GM12874 (cell line): Measurements from ENCODE around the gene GCLC.

ENCODE experiments used
- TF ChIP-seq, protein P1 (sequence below): IDR thresholded peaks from 2 replicates; pipeline ENCODE4 v1.5.1; 2011; ENCODE audit warnings: low read depth, mild to moderate bottlenecking, control low read depth, low read length, moderate library complexity; ENCODE audit not compliant: insufficient read depth

GCLC gene

GRCh38 chr6:53547811-53548496 lies 3.1 kb upstream of the GCLC start:
- TF ChIP-seq, protein P1, sequence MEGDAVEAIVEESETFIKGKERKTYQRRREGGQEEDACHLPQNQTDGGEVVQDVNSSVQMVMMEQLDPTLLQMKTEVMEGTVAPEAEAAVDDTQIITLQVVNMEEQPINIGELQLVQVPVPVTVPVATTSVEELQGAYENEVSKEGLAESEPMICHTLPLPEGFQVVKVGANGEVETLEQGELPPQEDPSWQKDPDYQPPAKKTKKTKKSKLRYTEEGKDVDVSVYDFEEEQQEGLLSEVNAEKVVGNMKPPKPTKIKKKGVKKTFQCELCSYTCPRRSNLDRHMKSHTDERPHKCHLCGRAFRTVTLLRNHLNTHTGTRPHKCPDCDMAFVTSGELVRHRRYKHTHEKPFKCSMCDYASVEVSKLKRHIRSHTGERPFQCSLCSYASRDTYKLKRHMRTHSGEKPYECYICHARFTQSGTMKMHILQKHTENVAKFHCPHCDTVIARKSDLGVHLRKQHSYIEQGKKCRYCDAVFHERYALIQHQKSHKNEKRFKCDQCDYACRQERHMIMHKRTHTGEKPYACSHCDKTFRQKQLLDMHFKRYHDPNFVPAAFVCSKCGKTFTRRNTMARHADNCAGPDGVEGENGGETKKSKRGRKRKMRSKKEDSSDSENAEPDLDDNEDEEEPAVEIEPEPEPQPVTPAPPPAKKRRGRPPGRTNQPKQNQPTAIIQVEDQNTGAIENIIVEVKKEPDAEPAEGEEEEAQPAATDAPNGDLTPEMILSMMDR = no peak

DNA sequence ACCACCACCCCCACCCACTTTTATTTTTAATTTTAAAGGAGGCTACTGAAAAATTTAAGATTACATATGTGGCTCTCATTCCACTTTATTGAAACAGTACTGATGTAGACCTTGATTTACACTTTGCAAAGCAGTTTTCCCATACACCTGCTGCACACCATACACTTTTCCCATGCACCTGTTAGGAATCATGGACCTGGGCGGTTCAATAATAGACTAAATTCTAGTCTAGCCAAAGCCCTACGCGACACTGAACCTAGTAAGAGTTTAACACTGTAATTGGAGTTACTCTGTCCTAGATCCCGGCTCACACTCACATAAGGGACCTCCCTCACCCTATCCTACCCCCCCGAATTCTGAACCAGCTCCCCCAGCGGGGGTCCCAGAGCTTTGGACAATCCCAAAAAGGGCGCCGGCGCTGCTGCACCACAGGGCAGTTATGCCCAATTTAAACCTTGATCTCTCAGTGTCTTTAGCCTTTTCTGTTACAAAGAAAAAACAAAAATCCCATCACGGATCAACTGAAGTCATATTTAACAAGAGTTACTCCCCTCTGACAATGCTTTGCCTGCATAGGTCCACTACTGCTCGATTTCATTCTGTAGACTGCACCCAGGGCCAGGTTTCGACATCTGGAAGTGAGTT lies 2.4 kb upstream of the GCLC start:
- TF ChIP-seq, protein P1 = no peak

DNA sequence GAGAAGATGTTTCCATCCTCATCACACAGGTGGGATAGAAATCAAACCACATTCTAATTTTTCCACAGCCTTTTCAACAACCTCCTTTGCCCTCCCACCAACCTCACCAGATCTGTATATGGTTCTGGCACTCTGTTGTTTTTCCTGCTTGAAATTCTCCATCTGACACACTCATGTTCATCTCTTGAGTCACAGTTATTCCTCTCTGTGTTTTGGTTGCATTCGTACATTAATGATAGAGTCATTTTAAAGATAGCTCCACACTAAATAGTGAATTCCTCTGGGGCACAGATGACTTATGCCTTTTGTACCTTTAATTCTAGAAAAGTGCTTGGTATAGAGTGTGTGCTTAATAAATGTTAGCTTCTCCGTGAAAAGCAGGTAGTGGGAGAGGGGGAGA lies 1.4 kb upstream of the GCLC start:
- TF ChIP-seq, protein P1 = no peak

DNA sequence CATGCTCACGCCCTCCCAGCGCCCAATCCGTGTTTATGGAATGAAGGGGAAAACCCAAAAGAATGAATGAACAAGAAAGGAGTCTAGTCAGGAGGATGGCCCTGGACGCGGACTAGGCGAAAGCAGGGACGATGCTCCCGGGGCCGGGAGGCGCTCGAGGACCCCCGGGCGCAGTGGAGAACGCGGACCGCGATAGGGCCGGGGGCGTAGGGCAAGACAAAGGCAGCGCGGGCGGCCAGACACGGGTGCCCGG lies 758 bp downstream of the GCLC start:
- TF ChIP-seq, protein P1 = no peak

DNA sequence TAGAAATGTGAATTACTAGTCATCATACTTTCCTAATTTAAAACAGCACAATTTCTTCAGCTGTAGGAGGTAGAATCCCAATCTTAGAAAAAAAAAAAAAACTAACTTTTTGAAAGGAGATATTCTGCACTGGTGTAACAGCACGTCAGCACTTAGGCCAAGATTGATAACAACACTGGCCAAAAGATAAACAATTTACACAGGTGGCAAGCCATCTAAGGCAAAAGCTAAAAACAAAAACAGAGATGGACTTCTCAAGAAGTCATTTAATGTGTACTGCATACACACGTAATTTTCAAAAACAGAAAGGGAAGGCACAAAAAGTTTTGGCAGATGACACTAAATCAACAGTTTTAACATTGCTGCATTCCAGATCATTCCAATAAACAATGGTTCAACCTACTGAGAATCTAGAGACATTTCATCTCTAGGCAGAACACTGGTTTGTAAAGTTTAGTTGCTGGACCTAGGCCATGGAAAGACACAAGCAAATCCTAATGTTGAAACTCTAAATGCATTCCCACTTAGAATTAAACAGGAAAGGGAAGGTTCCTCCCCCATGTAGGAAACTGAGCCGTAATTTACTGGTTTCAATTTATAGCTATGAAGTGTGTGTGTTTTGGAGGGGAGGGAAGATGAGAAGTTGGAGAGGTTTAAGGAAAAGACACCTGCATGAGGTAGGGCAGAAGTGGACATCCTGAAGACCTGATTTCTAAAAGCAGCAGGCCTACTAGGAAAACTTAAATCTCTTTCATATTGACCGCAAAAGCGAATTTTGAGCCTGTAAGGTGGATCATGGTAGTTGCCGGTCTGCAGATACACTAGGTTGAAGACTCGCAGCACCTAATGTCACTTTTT lies 1.3 kb downstream of the GCLC start:
- TF ChIP-seq, protein P1 = no peak

DNA sequence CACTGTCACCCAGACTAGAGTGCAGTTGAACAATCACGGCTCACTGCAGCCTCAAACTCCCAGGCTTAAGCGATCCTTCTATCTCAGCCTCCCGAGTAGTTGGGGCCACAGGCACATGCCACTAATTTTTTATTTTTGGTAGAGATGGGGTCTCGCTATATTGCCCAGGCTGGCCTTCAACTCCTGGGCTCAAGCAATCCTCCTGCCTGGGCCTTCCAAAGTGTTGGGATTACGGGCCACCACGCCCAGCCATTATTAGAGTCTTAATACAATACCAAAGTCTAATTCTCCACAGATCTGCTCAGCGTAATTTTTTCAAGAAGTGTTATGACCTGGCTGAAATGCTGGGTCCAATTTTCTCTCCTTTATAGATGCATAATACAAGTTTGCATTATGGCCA lies 3.0 kb downstream of the GCLC start:
- TF ChIP-seq, protein P1 = no peak

DNA sequence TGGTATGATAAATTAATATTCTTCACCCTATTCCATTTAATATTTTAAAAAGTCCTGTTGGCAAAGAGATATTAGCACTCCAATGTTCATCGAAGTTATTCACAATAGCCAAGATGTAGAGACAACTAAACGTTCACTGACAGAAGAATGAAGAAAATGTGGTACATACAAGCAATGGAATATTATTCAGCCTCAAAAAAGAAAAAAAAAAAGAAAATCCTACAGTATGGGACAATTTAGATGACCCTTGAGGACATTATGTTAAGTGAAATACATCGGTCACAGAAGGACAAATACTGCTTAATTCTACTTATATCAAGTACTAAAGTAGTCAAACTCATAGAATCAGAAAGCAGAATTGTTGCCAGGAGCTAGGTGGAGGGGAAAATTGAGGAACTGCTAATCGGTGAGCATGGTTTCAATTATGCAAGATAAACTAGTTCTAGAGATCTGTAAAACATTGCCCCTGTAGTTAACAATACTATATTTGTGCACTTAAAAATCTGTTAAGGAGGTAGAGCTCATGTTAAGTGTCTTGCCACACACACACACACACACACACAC lies 4.7 kb downstream of the GCLC start:
- TF ChIP-seq, protein P1 = no peak
